Measurements from ENCODE around the gene SLC19A1.

Gene SLC19A1

DNA sequence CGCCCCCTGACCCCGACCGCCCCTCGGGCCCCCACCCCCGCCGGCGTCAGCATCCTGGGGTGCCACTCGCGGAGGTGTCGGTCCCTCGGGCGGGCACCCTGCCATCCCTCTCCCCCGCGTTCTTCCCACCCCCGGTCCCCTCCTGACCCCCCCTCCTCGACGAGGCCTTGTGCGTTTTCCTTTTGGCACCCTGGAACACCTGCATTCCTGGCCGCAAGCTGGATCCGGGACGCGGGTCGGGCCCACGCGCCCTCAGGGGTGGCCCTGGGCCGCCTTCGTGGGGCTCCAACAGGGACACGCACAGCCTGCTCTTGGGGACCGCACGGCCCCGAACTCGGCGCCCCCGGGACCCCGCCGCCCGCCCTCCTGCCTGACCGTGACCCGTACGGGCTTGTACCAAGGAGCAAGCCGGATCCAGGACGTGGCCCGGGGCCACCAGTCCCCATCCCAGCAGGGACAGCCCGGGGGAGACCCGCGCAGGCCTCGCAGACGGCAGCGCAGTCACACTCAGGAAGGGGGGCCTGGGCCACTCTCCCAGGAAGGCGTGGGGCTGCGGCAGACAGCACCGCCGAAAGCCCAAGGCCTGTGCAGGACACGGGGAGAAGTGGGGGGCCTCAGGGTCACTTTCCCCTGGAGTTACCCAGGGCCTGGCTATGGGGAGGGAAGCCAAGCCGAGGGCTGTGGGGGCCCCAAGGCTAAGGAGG, 579 bp upstream of the SLC19A1 start:
- Histone ChIP-seq H3K9ac (ENCODE audit: low read length) (peak overlapping the region; percentile 54), H3K4me3 (ENCODE audit: low read length) (no peak overlapping the region), H3K4me2 (ENCODE audit: low read length) (no peak overlapping the region), H3K4ac (ENCODE audit: low read depth, low read length) (peak overlapping the region; percentile 48), H3K79me2 (ENCODE audit: control insufficient read depth, insufficient read depth, low read length) (peaks cover 18% of the 10 kb centered on the region), H2BK15ac (replicated peaks; ENCODE audit: low read depth) (no peak overlapping the region), H4K5ac (ENCODE audit: low read length) (no peak overlapping the region), H3K4me1 (ENCODE audit: control insufficient read depth, low read depth, low read length) (peaks cover 2% of the 10 kb centered on the region), H3K79me1 (ENCODE audit: low read length) (peaks cover 4% of the 10 kb centered on the region), H3K27ac (ENCODE audit: low read depth, low read length) (no peak overlapping the region), H2AK5ac (ENCODE audit: low read length) (no peak overlapping the region), H4K8ac (ENCODE audit: low read depth, low read length) (no peak overlapping the region), H2BK120ac (ENCODE audit: low read depth, low read length) (no peak overlapping the region), H3K36me3 (ENCODE audit: control insufficient read depth, insufficient read depth, low read length) (no peaks in the 10 kb centered on the region), H3K23ac (ENCODE audit: low read length) (no peak overlapping the region), H3K27me3 (ENCODE audit: insufficient read depth, low read length, poor library complexity) (no peaks in the 10 kb centered on the region), H3K56ac (ENCODE audit: low read length) (peak overlapping the region; percentile 74), H3K18ac (ENCODE audit: low read length) (peak overlapping the region; percentile 11), H2BK5ac (ENCODE audit: low read length) (no peak overlapping the region)
- no CpG with 5 or more reads among the region's 55 CpGs for WGBS (ENCODE audit: extremely low coverage, insufficient coverage, low lambda C conversion rate)
- no peak for DNase-seq

DNA sequence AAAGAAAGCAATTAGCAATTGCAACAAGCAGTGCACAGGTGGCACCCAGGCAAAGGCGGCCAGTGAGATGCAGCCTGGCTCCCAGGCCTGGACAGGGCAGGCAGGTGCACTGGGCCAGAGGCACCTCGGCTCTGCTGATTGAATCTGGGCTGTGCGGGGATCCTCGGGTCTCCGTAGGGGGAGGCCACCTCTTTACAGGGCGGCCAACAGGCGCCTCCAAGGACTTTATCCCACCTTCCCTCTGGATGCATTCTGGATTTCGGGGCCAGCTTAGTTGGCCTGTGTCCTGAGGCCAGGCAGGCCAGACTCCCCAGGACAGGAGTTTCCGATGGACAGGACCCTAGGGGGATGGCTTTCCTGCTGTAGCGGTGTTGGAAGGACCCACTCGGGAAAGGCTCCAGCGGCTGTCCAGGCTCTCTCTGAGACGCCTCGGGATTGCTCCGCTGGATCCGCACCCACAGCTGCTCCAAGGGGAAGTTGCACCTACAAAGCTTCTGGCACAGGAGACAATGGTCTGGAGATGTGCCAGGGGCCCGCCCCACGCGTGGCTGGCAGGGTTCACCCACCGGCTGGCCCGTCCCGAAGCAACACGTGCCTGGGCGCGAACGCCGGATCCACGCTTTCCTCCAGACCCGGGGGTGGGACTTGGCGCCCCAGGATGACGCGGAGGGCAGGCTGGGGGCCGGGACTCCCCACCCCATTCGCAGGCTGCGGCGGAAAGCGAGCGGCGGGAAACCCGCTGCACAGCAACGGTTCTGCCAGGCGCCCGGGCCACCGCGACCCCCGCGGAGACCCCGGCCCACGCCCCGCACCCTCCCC, 810 bp downstream of the SLC19A1 start:
- no CpG with 5 or more reads among the region's 50 CpGs for WGBS (ENCODE audit: extremely low coverage, insufficient coverage, low lambda C conversion rate)
- peak overlapping the region; percentile 66 for H3K23ac ChIP-seq (ENCODE audit: low read length)

DNA sequence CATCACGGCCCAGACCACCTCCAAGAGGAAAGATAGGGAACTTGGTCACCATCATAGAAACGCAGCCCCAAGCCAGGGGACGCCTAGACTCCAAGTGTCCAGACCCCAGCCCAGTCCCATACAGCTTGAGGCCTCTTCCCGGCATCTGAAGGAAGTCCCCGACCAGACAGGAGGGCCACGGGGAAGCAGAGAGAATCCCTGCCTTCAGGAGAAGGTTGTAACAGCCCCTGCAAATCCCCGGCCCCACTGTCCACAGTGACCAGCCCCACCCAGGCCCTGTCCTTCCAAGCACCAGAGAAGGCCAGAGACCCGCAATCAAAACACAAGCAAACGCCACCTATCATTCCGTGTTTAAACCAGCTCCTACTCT, 1.7 kb downstream of the SLC19A1 start:
- H3K4me3 ChIP-seq (ENCODE audit: low read length): no peak overlapping the region
- no peak overlapping the region for H3K9ac ChIP-seq (ENCODE audit: low read length)
- H2BK15ac ChIP-seq (replicated peaks; ENCODE audit: low read depth): no peak overlapping the region
- H3K4me2 ChIP-seq (ENCODE audit: low read length): no peak overlapping the region
- no peak overlapping the region for H4K5ac ChIP-seq (ENCODE audit: low read length)
- no peaks in the 10 kb centered on the region for H3K36me3 ChIP-seq (ENCODE audit: control insufficient read depth, insufficient read depth, low read length)
- no peak overlapping the region for H3K18ac ChIP-seq (ENCODE audit: low read length)
- H2AK5ac ChIP-seq (ENCODE audit: low read length): no peak overlapping the region
- no peak overlapping the region for H3K23ac ChIP-seq (ENCODE audit: low read length)
- peaks cover 2% of the 10 kb centered on the region for H3K4me1 ChIP-seq (ENCODE audit: control insufficient read depth, low read depth, low read length)
- H4K8ac ChIP-seq (ENCODE audit: low read depth, low read length): no peak overlapping the region
- no peak overlapping the region for H3K56ac ChIP-seq (ENCODE audit: low read length)
- H3K4ac ChIP-seq (ENCODE audit: low read depth, low read length): no peak overlapping the region
- no CpG with 5 or more reads among the region's 10 CpGs for WGBS (ENCODE audit: extremely low coverage, insufficient coverage, low lambda C conversion rate)
- H2BK5ac ChIP-seq (ENCODE audit: low read length): no peak overlapping the region
- peaks cover 4% of the 10 kb centered on the region for H3K79me1 ChIP-seq (ENCODE audit: low read length)
- no peaks in the 10 kb centered on the region for H3K27me3 ChIP-seq (ENCODE audit: insufficient read depth, low read length, poor library complexity)
- no peak overlapping the region for H3K27ac ChIP-seq (ENCODE audit: low read depth, low read length)
- peaks cover 18% of the 10 kb centered on the region for H3K79me2 ChIP-seq (ENCODE audit: control insufficient read depth, insufficient read depth, low read length)
- no peak overlapping the region for H2BK120ac ChIP-seq (ENCODE audit: low read depth, low read length)
- no peak for DNase-seq

More for the DNA sequence above, 810 bp downstream of the SLC19A1 start:
- Histone ChIP-seq H3K79me1 (ENCODE audit: low read length) (peaks cover 4% of the 10 kb centered on the region), H3K4ac (ENCODE audit: low read depth, low read length) (no peak overlapping the region), H3K4me3 (ENCODE audit: low read length) (peak overlapping the region; percentile 53), H3K27me3 (ENCODE audit: insufficient read depth, low read length, poor library complexity) (no peaks in the 10 kb centered on the region), H3K4me2 (ENCODE audit: low read length) (peak overlapping the region; percentile 74), H3K27ac (ENCODE audit: low read depth, low read length) (no peak overlapping the region), H3K18ac (ENCODE audit: low read length) (no peak overlapping the region), H3K36me3 (ENCODE audit: control insufficient read depth, insufficient read depth, low read length) (no peaks in the 10 kb centered on the region), H4K8ac (ENCODE audit: low read depth, low read length) (no peak overlapping the region), H2BK15ac (replicated peaks; ENCODE audit: low read depth) (no peak overlapping the region), H2BK120ac (ENCODE audit: low read depth, low read length) (no peak overlapping the region), H3K4me1 (ENCODE audit: control insufficient read depth, low read depth, low read length) (peaks cover 2% of the 10 kb centered on the region), H3K56ac (ENCODE audit: low read length) (peak overlapping the region; percentile 90), H3K79me2 (ENCODE audit: control insufficient read depth, insufficient read depth, low read length) (peaks cover 18% of the 10 kb centered on the region), H3K9ac (ENCODE audit: low read length) (peak overlapping the region; percentile 82), H2AK5ac (ENCODE audit: low read length) (peak overlapping the region; percentile 58), H2BK5ac (ENCODE audit: low read length) (no peak overlapping the region), H4K5ac (ENCODE audit: low read length) (no peak overlapping the region)
- DNase-seq: no peak

- Histone ChIP-seq H4K8ac (ENCODE audit: low read depth, low read length) (no peak overlapping the region), H4K5ac (ENCODE audit: low read length) (no peak overlapping the region), H3K4me2 (ENCODE audit: low read length) (no peak overlapping the region), H3K4me3 (ENCODE audit: low read length) (no peak overlapping the region), H2AK5ac (ENCODE audit: low read length) (no peak overlapping the region), H3K27me3 (ENCODE audit: insufficient read depth, low read length, poor library complexity) (no peaks in the 10 kb centered on the region), H3K4me1 (ENCODE audit: control insufficient read depth, low read depth, low read length) (peaks cover 2% of the 10 kb centered on the region), H3K18ac (ENCODE audit: low read length) (no peak overlapping the region), H3K36me3 (ENCODE audit: control insufficient read depth, insufficient read depth, low read length) (no peaks in the 10 kb centered on the region), H3K56ac (ENCODE audit: low read length) (no peak overlapping the region), H3K27ac (ENCODE audit: low read depth, low read length) (no peak overlapping the region), H2BK120ac (ENCODE audit: low read depth, low read length) (no peak overlapping the region), H3K4ac (ENCODE audit: low read depth, low read length) (no peak overlapping the region), H3K79me1 (ENCODE audit: low read length) (peaks cover 4% of the 10 kb centered on the region), H2BK15ac (replicated peaks; ENCODE audit: low read depth) (no peak overlapping the region), H3K9ac (ENCODE audit: low read length) (no peak overlapping the region), H2BK5ac (ENCODE audit: low read length) (no peak overlapping the region), H3K23ac (ENCODE audit: low read length) (no peak overlapping the region), H3K79me2 (ENCODE audit: control insufficient read depth, insufficient read depth, low read length) (peaks cover 18% of the 10 kb centered on the region)
- no peak for DNase-seq
- WGBS (ENCODE audit: extremely low coverage, insufficient coverage, low lambda C conversion rate): no CpG with 5 or more reads among the region's 24 CpGs
These were observed 2.2 kb downstream of the SLC19A1 start for GRCh38 chr21:45539796-45540600.

- no peak overlapping the region for H3K4ac ChIP-seq (ENCODE audit: low read depth, low read length)
- no peaks in the 10 kb centered on the region for H3K36me3 ChIP-seq (ENCODE audit: control insufficient read depth, insufficient read depth, low read length)
- no peak overlapping the region for H2BK120ac ChIP-seq (ENCODE audit: low read depth, low read length)
- no peak overlapping the region for H2BK5ac ChIP-seq (ENCODE audit: low read length)
- no peak overlapping the region for H4K8ac ChIP-seq (ENCODE audit: low read depth, low read length)
- DNase-seq: no peak
- no peak overlapping the region for H3K9ac ChIP-seq (ENCODE audit: low read length)
- no peak overlapping the region for H3K56ac ChIP-seq (ENCODE audit: low read length)
- no CpG with 5 or more reads among the region's 17 CpGs for WGBS (ENCODE audit: extremely low coverage, insufficient coverage, low lambda C conversion rate)
- H3K4me2 ChIP-seq (ENCODE audit: low read length): no peak overlapping the region
- H3K18ac ChIP-seq (ENCODE audit: low read length): no peak overlapping the region
- no peak overlapping the region for H3K23ac ChIP-seq (ENCODE audit: low read length)
- H3K4me1 ChIP-seq (ENCODE audit: control insufficient read depth, low read depth, low read length): peaks cover 2% of the 10 kb centered on the region
- H3K79me2 ChIP-seq (ENCODE audit: control insufficient read depth, insufficient read depth, low read length): peaks cover 18% of the 10 kb centered on the region
- H3K27ac ChIP-seq (ENCODE audit: low read depth, low read length): no peak overlapping the region
- H3K79me1 ChIP-seq (ENCODE audit: low read length): peaks cover 4% of the 10 kb centered on the region
- H4K5ac ChIP-seq (ENCODE audit: low read length): no peak overlapping the region
- H3K4me3 ChIP-seq (ENCODE audit: low read length): no peak overlapping the region
- no peak overlapping the region for H2BK15ac ChIP-seq (replicated peaks; ENCODE audit: low read depth)
- H3K27me3 ChIP-seq (ENCODE audit: insufficient read depth, low read length, poor library complexity): no peaks in the 10 kb centered on the region
- no peak overlapping the region for H2AK5ac ChIP-seq (ENCODE audit: low read length)
These were observed 3.0 kb downstream of the SLC19A1 start for GRCh38 chr21:45539046-45539795.
